ENCODE measurements around the gene ABCB10.

Gene ABCB10

DNA sequence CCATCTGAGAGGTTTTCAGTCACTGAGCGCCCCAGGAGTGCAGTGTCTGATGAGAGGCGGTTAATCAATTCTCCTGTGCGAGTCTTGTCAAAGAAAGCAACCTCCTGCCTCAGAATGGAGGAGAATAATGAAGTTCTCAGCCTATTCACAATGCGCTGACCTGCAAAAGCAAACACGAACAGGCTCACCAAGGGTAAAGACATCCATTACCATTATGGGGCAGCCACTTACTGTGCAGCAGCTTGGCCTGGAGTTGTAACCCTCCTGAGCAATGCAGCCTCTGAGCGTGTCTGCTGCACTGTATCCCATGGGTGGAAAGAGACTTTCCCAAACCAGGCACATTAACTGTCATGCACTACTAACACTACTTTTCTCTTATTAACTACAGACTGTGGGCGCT lies 11.0 kb downstream of the ABCB10 start:
- Histone ChIP-seq H3K9ac (ENCODE audit: insufficient read length, low read depth) (no peak overlapping the region), H3K4me1 (ENCODE audit: insufficient read depth, insufficient read length) (no peaks in the 10 kb centered on the region), H3K27me3 (ENCODE audit: insufficient read depth, insufficient read length) (no peaks in the 10 kb centered on the region), H3K4me3 (ENCODE audit: insufficient read length, low read depth) (no peak overlapping the region), H3K36me3 (ENCODE audit: insufficient read depth, insufficient read length, low read length) (peaks cover 46% of the 10 kb centered on the region), H3K9me3 (ENCODE audit: insufficient read depth, low read length) (no peaks in the 10 kb centered on the region)
- no peak for DNase-seq (ENCODE audit: low read depth, low spot score)
- TF ChIP-seq SUZ12 (IDR thresholded peaks at IDR 0.05; ENCODE audit: extremely low read depth, insufficient read depth, insufficient read length) (no peak), YY1 (IDR thresholded peaks at IDR 0.05; ENCODE audit: insufficient read depth, insufficient read length) (no peak), ZNF274 (IDR thresholded peaks at IDR 0.05; ENCODE audit: low read depth, low read length) (no peak)

DNA sequence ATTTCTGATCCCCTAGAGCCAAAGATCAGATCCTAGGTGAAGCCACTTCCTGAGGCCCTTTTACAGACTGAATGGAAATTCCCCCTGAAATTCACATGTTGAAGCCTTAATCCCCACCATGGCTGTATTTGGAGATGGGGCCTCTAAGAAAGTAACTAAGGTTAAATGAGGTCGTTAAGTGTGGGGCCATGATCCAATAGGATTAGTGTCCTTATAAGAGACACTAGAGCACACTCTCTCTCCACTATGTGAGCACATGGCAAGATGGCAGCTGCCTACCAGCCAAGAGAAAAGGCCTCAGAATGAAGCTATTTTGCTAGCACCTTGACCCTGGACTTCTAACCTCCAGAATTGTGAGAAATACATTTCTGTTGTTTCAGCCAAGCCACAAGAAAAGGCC lies 13.9 kb downstream of the ABCB10 start:
- H3K4me3 ChIP-seq (ENCODE audit: insufficient read length, low read depth) = no peak overlapping the region
- no peak overlapping the region for H3K9ac ChIP-seq (ENCODE audit: insufficient read length, low read depth)
- no peak for DNase-seq (ENCODE audit: low read depth, low spot score)
- peaks cover 66% of the 10 kb centered on the region for H3K36me3 ChIP-seq (ENCODE audit: insufficient read depth, insufficient read length, low read length)
- TF ChIP-seq SUZ12 (IDR thresholded peaks at IDR 0.05; ENCODE audit: extremely low read depth, insufficient read depth, insufficient read length) = no peak
- TF ChIP-seq YY1 (IDR thresholded peaks at IDR 0.05; ENCODE audit: insufficient read depth, insufficient read length) = no peak
- TF ChIP-seq ZNF274 (IDR thresholded peaks at IDR 0.05; ENCODE audit: low read depth, low read length) = no peak
- no peaks in the 10 kb centered on the region for H3K27me3 ChIP-seq (ENCODE audit: insufficient read depth, insufficient read length)
- H3K9me3 ChIP-seq (ENCODE audit: insufficient read depth, low read length) = no peaks in the 10 kb centered on the region
- no peaks in the 10 kb centered on the region for H3K4me1 ChIP-seq (ENCODE audit: insufficient read depth, insufficient read length)

DNA sequence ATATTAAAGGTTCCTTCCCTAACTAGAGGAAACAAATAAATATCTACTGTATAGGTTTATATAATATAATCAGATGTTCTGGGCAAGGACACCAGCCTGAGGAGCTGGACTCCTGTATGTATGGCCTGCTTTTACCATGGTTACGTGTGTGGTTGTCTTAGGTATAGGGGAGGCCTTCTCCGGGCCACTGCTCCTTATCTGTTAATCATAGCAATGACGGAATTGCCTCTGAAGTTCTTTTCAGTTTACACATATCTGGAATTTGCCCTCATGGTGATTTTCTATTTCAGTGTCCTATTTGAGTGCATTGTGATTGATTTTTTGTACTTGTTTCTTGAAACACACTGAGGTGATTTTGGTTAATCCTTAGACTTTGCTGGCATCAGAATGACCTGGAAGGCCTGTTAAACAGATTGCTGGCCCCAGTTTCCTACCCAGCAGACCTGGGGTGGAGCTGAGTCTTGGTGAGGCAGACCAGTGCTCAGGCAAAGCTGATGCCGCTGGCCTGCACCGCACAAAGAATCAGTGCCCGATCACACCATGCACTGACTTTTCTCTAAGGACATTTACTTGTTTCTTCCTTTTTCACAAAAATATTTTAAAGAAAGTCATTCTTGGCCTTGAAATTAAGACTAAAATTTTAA lies 18.5 kb downstream of the ABCB10 start:
- Histone ChIP-seq H3K9ac (ENCODE audit: insufficient read length, low read depth) (no peak overlapping the region), H3K36me3 (ENCODE audit: insufficient read depth, insufficient read length, low read length) (peaks cover 62% of the 10 kb centered on the region), H3K4me1 (ENCODE audit: insufficient read depth, insufficient read length) (no peaks in the 10 kb centered on the region), H3K27me3 (ENCODE audit: insufficient read depth, insufficient read length) (no peaks in the 10 kb centered on the region), H3K9me3 (ENCODE audit: insufficient read depth, low read length) (no peaks in the 10 kb centered on the region), H3K4me3 (ENCODE audit: insufficient read length, low read depth) (no peak overlapping the region)
- TF ChIP-seq SUZ12 (IDR thresholded peaks at IDR 0.05; ENCODE audit: extremely low read depth, insufficient read depth, insufficient read length) (no peak), YY1 (IDR thresholded peaks at IDR 0.05; ENCODE audit: insufficient read depth, insufficient read length) (no peak), ZNF274 (IDR thresholded peaks at IDR 0.05; ENCODE audit: low read depth, low read length) (no peak)
- DNase-seq (ENCODE audit: low read depth, low spot score) = no peak

DNA sequence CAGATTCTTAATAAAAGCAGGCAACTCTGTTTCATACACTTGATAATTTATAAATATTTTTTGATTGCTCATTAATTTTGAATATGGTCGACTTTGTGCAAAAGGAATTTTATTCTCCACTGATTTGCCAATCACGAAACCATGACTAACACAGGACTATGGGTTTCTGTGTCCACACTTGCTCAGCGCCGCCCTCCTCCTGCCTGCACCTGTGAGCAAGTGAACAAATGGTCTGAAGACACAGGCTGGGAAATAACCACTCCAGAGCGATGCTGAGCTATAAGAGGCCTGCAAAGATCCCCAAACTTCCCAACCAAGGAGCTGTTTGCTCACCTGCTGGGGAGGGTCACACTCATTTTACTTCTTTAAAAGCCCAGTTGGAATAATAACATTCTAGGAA lies 19.6 kb downstream of the ABCB10 start:
- no peaks in the 10 kb centered on the region for H3K9me3 ChIP-seq (ENCODE audit: insufficient read depth, low read length)
- H3K4me1 ChIP-seq (ENCODE audit: insufficient read depth, insufficient read length) = no peaks in the 10 kb centered on the region
- peaks cover 54% of the 10 kb centered on the region for H3K36me3 ChIP-seq (ENCODE audit: insufficient read depth, insufficient read length, low read length)
- no peaks in the 10 kb centered on the region for H3K27me3 ChIP-seq (ENCODE audit: insufficient read depth, insufficient read length)
- no peak overlapping the region for H3K9ac ChIP-seq (ENCODE audit: insufficient read length, low read depth)
- no peak for DNase-seq (ENCODE audit: low read depth, low spot score)
- H3K4me3 ChIP-seq (ENCODE audit: insufficient read length, low read depth) = no peak overlapping the region
- TF ChIP-seq YY1 (IDR thresholded peaks at IDR 0.05; ENCODE audit: insufficient read depth, insufficient read length) (no peak), SUZ12 (IDR thresholded peaks at IDR 0.05; ENCODE audit: extremely low read depth, insufficient read depth, insufficient read length) (no peak), ZNF274 (IDR thresholded peaks at IDR 0.05; ENCODE audit: low read depth, low read length) (no peak)

DNA sequence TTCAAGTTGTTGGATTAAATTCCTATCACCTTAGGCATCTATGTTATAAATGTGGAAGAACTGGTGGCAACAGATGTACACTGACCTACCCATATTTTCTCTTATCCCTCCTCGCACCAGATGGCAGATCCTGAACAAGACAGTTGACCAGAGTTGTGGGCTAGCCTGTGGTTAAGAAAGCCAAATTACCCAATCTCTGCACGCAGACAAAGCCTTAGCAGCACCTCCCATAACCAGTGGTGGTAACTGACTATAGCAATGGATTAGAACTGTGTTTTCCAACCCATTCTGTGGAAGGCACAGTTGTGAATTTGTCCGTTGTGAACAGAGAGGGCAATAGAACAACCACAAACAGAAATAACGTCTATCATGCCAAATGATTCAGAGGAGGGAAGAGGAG lies 20.6 kb downstream of the ABCB10 start:
- Histone ChIP-seq H3K36me3 (ENCODE audit: insufficient read depth, insufficient read length, low read length) (peaks cover 49% of the 10 kb centered on the region), H3K4me1 (ENCODE audit: insufficient read depth, insufficient read length) (no peaks in the 10 kb centered on the region)
- TF ChIP-seq SUZ12 (IDR thresholded peaks at IDR 0.05; ENCODE audit: extremely low read depth, insufficient read depth, insufficient read length) = no peak
- no peak for TF ChIP-seq YY1 (IDR thresholded peaks at IDR 0.05; ENCODE audit: insufficient read depth, insufficient read length)
- TF ChIP-seq ZNF274 (IDR thresholded peaks at IDR 0.05; ENCODE audit: low read depth, low read length) = no peak

DNA sequence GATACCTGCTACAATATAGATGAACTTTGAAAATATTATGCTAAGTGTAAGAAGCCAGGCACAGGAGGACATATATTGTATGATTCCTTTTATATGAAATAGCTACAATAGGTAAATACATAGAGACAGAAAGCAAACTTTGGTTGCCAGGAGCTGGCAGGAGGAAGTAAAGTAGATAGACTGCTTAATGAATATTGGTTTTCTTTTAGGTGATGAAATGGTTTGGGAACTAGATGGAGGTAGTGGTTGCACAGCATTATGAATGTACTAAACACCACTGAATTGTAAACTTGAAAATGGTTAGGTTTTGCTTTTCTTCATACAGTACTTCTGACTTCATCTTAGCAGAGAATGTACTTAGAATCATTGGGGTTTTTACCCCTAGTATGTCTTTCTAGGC lies 21.5 kb downstream of the ABCB10 start:
- Histone ChIP-seq H3K4me1 (ENCODE audit: insufficient read depth, insufficient read length) (no peaks in the 10 kb centered on the region), H3K36me3 (ENCODE audit: insufficient read depth, insufficient read length, low read length) (peaks cover 51% of the 10 kb centered on the region), H3K4me3 (ENCODE audit: insufficient read length, low read depth) (no peak overlapping the region), H3K27me3 (ENCODE audit: insufficient read depth, insufficient read length) (no peaks in the 10 kb centered on the region), H3K9ac (ENCODE audit: insufficient read length, low read depth) (no peak overlapping the region), H3K9me3 (ENCODE audit: insufficient read depth, low read length) (no peaks in the 10 kb centered on the region)
- DNase-seq (ENCODE audit: low read depth, low spot score) = no peak
- no peak for TF ChIP-seq YY1 (IDR thresholded peaks at IDR 0.05; ENCODE audit: insufficient read depth, insufficient read length)
- TF ChIP-seq SUZ12 (IDR thresholded peaks at IDR 0.05; ENCODE audit: extremely low read depth, insufficient read depth, insufficient read length) = no peak
- no peak for TF ChIP-seq ZNF274 (IDR thresholded peaks at IDR 0.05; ENCODE audit: low read depth, low read length)

More for the DNA sequence above, 20.6 kb downstream of the ABCB10 start:
- H3K9me3 ChIP-seq (ENCODE audit: insufficient read depth, low read length) = no peaks in the 10 kb centered on the region
- no peaks in the 10 kb centered on the region for H3K27me3 ChIP-seq (ENCODE audit: insufficient read depth, insufficient read length)
- no peak for DNase-seq (ENCODE audit: low read depth, low spot score)
- H3K9ac ChIP-seq (ENCODE audit: insufficient read length, low read depth) = no peak overlapping the region
- no peak overlapping the region for H3K4me3 ChIP-seq (ENCODE audit: insufficient read length, low read depth)

DNA sequence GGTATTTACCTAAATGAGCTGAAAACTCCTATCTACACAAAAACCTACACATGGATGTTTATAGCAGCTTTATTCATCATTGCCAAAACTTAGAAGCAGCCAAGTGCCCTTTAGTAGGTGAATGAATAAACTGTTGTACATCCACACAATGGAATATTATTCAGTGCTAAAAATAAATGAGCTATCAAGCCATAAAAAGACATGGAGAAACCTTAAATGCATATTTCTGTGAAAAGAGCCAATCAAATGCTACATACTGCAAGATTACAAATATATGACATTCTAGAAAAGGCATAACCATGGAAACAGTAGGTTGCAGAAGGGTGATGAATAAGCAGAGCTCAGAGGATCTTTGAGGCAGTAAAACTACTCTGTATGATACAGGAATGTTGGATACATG lies 23.3 kb downstream of the ABCB10 start:
- Histone ChIP-seq H3K9ac (ENCODE audit: insufficient read length, low read depth) (no peak overlapping the region), H3K9me3 (ENCODE audit: insufficient read depth, low read length) (no peaks in the 10 kb centered on the region), H3K27me3 (ENCODE audit: insufficient read depth, insufficient read length) (no peaks in the 10 kb centered on the region), H3K4me3 (ENCODE audit: insufficient read length, low read depth) (no peak overlapping the region), H3K4me1 (ENCODE audit: insufficient read depth, insufficient read length) (no peaks in the 10 kb centered on the region), H3K36me3 (ENCODE audit: insufficient read depth, insufficient read length, low read length) (peaks cover 58% of the 10 kb centered on the region)
- DNase-seq (ENCODE audit: low read depth, low spot score) = no peak
- TF ChIP-seq SUZ12 (IDR thresholded peaks at IDR 0.05; ENCODE audit: extremely low read depth, insufficient read depth, insufficient read length) (no peak), YY1 (IDR thresholded peaks at IDR 0.05; ENCODE audit: insufficient read depth, insufficient read length) (no peak), ZNF274 (IDR thresholded peaks at IDR 0.05; ENCODE audit: low read depth, low read length) (no peak)
